ENCODE data around the gene SVOPL. TPM values are rescaled to one million over a fixed set of nuclear protein-coding genes. Genes with fewer than 3 reads are reported as not detected.
"Not testable (repeated sequence)": the region's sequence is repeated elsewhere in the genome, so short reads cannot be mapped to it uniquely, and the experiment has no call there.

Gene SVOPL
- total RNA-seq, 1 donor: not detected

DNA sequence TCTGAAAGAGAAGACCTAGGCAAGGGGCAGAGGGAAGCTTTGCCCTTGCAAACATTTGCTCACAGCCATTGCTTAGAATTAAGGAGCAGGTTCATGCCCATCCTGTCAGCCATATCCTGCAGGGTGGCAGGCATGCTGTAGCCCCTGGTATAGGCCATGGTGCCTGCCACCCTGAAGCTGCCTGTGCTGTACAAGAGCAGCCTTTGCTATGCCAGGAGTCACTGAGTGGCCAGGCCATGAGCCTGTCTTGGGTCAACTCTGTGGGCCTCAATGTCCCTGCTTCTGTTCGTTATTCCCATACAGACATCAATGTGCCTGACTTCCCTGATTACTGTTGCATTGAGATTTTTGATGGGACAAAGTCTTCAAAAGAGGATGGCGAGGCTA is 368 bp upstream of the SVOPL start:
- DNase-seq (ENCODE audit: low read depth): no peak
- no peak overlapping the region for H3K4me3 ChIP-seq (ENCODE audit: low read depth, low read length)
- TF ChIP-seq, protein P1, sequence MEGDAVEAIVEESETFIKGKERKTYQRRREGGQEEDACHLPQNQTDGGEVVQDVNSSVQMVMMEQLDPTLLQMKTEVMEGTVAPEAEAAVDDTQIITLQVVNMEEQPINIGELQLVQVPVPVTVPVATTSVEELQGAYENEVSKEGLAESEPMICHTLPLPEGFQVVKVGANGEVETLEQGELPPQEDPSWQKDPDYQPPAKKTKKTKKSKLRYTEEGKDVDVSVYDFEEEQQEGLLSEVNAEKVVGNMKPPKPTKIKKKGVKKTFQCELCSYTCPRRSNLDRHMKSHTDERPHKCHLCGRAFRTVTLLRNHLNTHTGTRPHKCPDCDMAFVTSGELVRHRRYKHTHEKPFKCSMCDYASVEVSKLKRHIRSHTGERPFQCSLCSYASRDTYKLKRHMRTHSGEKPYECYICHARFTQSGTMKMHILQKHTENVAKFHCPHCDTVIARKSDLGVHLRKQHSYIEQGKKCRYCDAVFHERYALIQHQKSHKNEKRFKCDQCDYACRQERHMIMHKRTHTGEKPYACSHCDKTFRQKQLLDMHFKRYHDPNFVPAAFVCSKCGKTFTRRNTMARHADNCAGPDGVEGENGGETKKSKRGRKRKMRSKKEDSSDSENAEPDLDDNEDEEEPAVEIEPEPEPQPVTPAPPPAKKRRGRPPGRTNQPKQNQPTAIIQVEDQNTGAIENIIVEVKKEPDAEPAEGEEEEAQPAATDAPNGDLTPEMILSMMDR (IDR thresholded peaks at IDR 0.05; ENCODE audit: insufficient read depth, low read depth, low read length): no peak

DNA sequence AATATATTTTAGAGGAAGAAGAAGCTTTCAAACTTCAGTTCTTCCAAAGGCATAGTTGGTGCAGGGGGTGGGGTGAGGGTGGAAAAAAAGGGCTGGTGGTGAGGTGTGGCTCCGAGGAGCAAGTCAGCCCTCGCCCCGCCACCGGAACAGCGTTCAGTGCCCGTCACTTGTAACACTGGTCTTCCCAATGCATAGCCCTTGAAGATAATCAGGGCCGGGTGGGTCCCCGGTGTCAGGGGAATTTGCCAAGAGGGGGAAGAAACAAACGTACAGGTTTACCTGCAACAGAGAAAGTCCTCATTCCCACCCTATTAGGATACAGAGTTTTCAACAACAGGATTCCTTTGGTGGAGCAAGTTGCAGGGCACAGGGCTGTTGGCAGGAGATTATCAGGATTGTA is 1.5 kb downstream of the SVOPL start:
- no peak overlapping the region for H3K4me3 ChIP-seq (ENCODE audit: low read depth, low read length)
- no peak for DNase-seq (ENCODE audit: low read depth)
- TF ChIP-seq, protein P1 (IDR thresholded peaks at IDR 0.05; ENCODE audit: insufficient read depth, low read depth, low read length): no peak

DNA sequence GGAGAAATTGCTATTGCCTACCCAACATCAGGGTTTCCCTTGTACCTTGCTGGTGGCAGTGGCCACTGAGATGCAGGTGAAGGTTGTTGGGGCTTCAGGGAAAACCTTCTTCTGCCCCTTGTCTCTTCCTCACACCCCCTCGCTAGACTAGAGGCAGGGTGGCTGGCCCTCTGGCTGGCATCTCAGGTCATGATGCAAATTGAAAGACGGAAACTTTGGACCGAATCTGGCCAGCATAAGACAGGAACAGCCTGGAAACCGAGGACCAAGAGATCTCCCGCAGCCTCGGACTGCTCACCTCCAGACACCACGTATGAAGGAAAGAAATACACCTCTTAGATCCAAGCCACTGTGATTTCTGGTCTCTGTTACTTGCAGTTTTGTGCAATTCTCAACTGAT is 2.9 kb downstream of the SVOPL start:
- TF ChIP-seq, protein P1 (IDR thresholded peaks at IDR 0.05; ENCODE audit: insufficient read depth, low read depth, low read length): no peak
- no peak for DNase-seq (ENCODE audit: low read depth)
- no peak overlapping the region for H3K4me3 ChIP-seq (ENCODE audit: low read depth, low read length)

DNA sequence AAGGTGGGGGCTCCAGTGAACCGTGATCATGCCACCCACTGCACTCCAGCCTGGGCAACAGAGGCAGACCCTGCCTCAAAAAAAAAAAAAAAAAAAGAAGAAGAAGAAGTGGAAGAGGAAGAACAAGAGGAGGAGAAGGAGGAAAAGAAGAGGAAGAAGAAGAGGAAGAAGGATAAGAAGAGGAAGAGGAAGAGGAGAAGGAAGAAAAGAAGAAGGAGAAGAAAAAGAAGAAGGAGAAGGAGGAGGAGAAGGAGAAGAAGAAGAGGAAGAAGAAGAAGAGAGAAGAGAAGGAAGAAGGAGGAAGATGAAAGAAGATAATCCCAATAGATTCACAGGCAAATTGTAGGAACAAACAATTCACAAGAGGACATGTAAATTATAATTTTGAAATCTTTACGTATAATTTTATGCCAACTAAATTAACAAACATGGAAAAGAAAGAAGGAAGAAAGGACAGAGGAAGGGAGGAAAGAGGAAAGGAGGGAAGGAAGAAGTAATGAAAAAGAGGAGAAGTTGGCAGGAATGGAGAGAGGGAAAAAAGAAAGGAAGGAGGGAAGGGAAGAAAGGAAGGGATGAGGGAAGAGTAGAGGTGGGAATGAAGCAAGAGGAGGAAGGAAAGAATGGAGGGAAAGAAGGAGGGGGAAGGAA is 3.5 kb downstream of the SVOPL start:
- TF ChIP-seq, protein P1 (IDR thresholded peaks at IDR 0.05; ENCODE audit: insufficient read depth, low read depth, low read length): no peak
- no peak overlapping the region for H3K4me3 ChIP-seq (ENCODE audit: low read depth, low read length)
- DNase-seq (ENCODE audit: low read depth): no peak

DNA sequence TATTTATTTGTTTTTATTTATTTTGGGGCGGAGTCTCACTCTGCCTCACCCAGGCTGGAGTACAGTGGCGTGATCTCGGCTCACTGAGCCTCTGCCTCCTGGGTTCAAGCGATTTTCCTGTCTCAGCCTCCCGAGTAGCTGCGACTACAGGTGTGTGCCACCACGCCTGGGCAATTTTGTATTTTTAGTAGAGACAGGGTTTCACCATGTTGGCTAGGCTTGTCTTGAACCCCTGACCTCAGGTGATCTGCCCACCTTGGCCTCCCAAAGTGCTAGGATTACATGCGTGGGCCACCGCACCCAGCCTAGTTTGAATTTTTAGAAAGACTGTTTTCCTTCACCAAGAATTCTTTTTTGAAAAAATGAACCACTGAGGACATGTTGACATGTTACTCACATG is 5.4 kb downstream of the SVOPL start:
- not testable (repeated sequence) for DNase-seq (ENCODE audit: low read depth); H3K4me3 ChIP-seq (ENCODE audit: low read depth, low read length)

DNA sequence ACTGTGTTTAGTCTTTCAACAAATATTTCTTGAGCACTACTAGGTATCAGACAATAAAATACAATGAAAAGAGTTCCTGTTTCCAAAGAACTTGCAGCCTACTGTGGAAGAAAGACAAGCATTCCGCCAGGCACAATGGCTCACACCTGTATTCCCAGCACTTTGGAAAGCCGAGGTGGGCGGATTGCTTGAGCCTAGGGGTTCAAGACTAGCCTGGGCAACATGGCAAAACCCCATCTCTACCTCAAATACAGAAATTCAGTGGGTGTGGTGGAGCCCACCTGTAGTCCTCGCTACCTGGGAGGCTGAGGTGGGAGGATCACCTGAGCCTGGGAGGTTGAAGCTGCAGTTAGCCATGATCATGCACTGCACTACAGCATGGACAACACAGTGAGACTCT is 6.1 kb downstream of the SVOPL start:
- no peak for DNase-seq (ENCODE audit: low read depth)
- H3K4me3 ChIP-seq (ENCODE audit: low read depth, low read length): no peak overlapping the region
- TF ChIP-seq, protein P1 (IDR thresholded peaks at IDR 0.05; ENCODE audit: insufficient read depth, low read depth, low read length): no peak

DNA sequence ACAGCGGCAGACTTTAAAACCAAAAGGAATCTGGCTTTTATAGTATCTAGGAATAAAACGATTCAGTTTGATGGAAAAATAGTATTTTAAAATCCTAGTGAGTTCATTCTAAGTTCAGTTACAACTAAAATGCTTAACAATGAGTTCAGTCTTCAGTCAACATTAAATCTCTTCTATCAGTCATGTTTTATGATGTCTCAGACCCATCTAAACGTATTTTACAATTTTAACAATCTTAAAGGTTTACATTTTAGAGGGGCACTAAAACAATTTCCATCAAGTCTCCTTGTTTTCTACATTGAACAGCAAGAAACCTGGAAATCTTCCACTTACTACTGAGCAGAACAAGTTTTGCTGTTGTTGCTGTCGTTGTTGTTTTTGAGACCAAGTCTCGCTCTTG is 10.0 kb downstream of the SVOPL start:
- no peak overlapping the region for H3K4me3 ChIP-seq (ENCODE audit: low read depth, low read length)
- TF ChIP-seq, protein P1 (IDR thresholded peaks at IDR 0.05; ENCODE audit: insufficient read depth, low read depth, low read length): no peak
- no peak for DNase-seq (ENCODE audit: low read depth)

Data from fibroblast of villous mesenchyme (primary cell).